ENCODE results near the gene HSD11B2.

Gene HSD11B2

GRCh38 chr16:67396159-67397035 is 34.5 kb upstream of the HSD11B2 start:
- H3K9me2 ChIP-seq (replicated peaks; ENCODE audit: control insufficient read depth, low read length) = no peaks in the 10 kb centered on the region

GRCh38 chr16:67397036-67397801 is 33.7 kb upstream of the HSD11B2 start:
- Histone ChIP-seq H4K20me1 (ENCODE audit: control insufficient read depth, insufficient read depth, low read depth, low read length) (no peaks in the 10 kb centered on the region), H3F3A (ENCODE audit: control insufficient read depth, insufficient read depth) (no peaks in the 10 kb centered on the region), H3K27ac (ENCODE audit: low read depth, low read length) (no peak overlapping the region), H3K36me3 (ENCODE audit: control insufficient read depth, low read length) (no peaks in the 10 kb centered on the region), H3K4me3 (ENCODE audit: low read length) (no peak overlapping the region), H3K9me3 (ENCODE audit: control insufficient read depth, insufficient read depth, low read length) (no peaks in the 10 kb centered on the region), H3K4me2 (ENCODE audit: low read length) (no peak overlapping the region), H3K27me3 (ENCODE audit: control insufficient read depth, low read length) (peaks cover 22% of the 10 kb centered on the region), H3K79me2 (ENCODE audit: control insufficient read depth, low read length) (no peaks in the 10 kb centered on the region), H3K4me1 (ENCODE audit: control insufficient read depth, low read length) (no peaks in the 10 kb centered on the region), H3K9me2 (replicated peaks; ENCODE audit: control insufficient read depth, low read length) (no peaks in the 10 kb centered on the region)
- no peak for TF ChIP-seq CTCF (IDR thresholded peaks at IDR 0.05; ENCODE audit: low read depth, low read length, poor library complexity, severe bottlenecking)
- TF ChIP-seq EZH2phosphoT487 (IDR thresholded peaks at IDR 0.05; ENCODE audit: borderline replicate concordance, low read length) = no peak

More at GRCh38 chr16:67396159-67397035, 34.5 kb upstream of the HSD11B2 start:
- Histone ChIP-seq H3K27ac (ENCODE audit: low read depth, low read length) (no peak overlapping the region), H4K20me1 (ENCODE audit: control insufficient read depth, insufficient read depth, low read depth, low read length) (no peaks in the 10 kb centered on the region), H3F3A (ENCODE audit: control insufficient read depth, insufficient read depth) (no peaks in the 10 kb centered on the region), H3K27me3 (ENCODE audit: control insufficient read depth, low read length) (peaks cover 22% of the 10 kb centered on the region), H3K4me2 (ENCODE audit: low read length) (no peak overlapping the region), H3K4me1 (ENCODE audit: control insufficient read depth, low read length) (no peaks in the 10 kb centered on the region), H3K36me3 (ENCODE audit: control insufficient read depth, low read length) (no peaks in the 10 kb centered on the region), H3K79me2 (ENCODE audit: control insufficient read depth, low read length) (no peaks in the 10 kb centered on the region), H3K9me3 (ENCODE audit: control insufficient read depth, insufficient read depth, low read length) (no peaks in the 10 kb centered on the region), H3K4me3 (ENCODE audit: low read length) (no peak overlapping the region)
- TF ChIP-seq CTCF (IDR thresholded peaks at IDR 0.05; ENCODE audit: low read depth, low read length, poor library complexity, severe bottlenecking) (no peak), EZH2phosphoT487 (IDR thresholded peaks at IDR 0.05; ENCODE audit: borderline replicate concordance, low read length) (no peak)

GRCh38 chr16:67397812-67398545 is 32.9 kb upstream of the HSD11B2 start:
- Histone ChIP-seq H3F3A (ENCODE audit: control insufficient read depth, insufficient read depth) (no peaks in the 10 kb centered on the region), H3K9me3 (ENCODE audit: control insufficient read depth, insufficient read depth, low read length) (no peaks in the 10 kb centered on the region), H3K79me2 (ENCODE audit: control insufficient read depth, low read length) (no peaks in the 10 kb centered on the region), H3K4me1 (ENCODE audit: control insufficient read depth, low read length) (no peaks in the 10 kb centered on the region), H3K27ac (ENCODE audit: low read depth, low read length) (no peak overlapping the region), H3K4me2 (ENCODE audit: low read length) (no peak overlapping the region), H3K27me3 (ENCODE audit: control insufficient read depth, low read length) (peaks cover 22% of the 10 kb centered on the region), H3K4me3 (ENCODE audit: low read length) (no peak overlapping the region), H3K36me3 (ENCODE audit: control insufficient read depth, low read length) (no peaks in the 10 kb centered on the region), H3K9me2 (replicated peaks; ENCODE audit: control insufficient read depth, low read length) (no peaks in the 10 kb centered on the region), H4K20me1 (ENCODE audit: control insufficient read depth, insufficient read depth, low read depth, low read length) (no peaks in the 10 kb centered on the region)
- peak; percentile 25 for TF ChIP-seq CTCF (IDR thresholded peaks at IDR 0.05; ENCODE audit: low read depth, low read length, poor library complexity, severe bottlenecking)
- TF ChIP-seq EZH2phosphoT487 (IDR thresholded peaks at IDR 0.05; ENCODE audit: borderline replicate concordance, low read length) = no peak

Data from DOHH2 (cell line).